GM23338 (cell line): ENCODE results near the gene CRAMP1. TPM values are rescaled to one million over a fixed set of nuclear protein-coding genes. Genes with fewer than 3 reads are reported as not detected.

Experiments used
- ATAC-seq: fragments of 200-7000 bp; cut with Tn5 transposase; 3 replicates; pipeline ENCODE4 v1.9.1; 2020
- DNase-seq: peaks from one replicate; pipeline ENCODE4 v3.0.0-alpha.2; 2015; ENCODE audit warnings: low spot score
- H2AFZ ChIP-seq: fragments of 200-600 bp; sonication (generic); 2 replicates; pipeline ENCODE4 v1.8.0; 2016; ENCODE audit warnings: antibody characterized with exemption, mild to moderate bottlenecking, moderate library complexity
- H3F3A ChIP-seq: fragments of 200-600 bp; sonication (generic); replicated peaks from 2 replicates; pipeline ENCODE4 v1.8.0; 2017; ENCODE audit warnings: antibody characterized with exemption, mixed run types, low read depth
- H3K27ac ChIP-seq: fragments of 200-600 bp; sonication (generic); 2 replicates; pipeline ENCODE4 v1.6.1; 2016; ENCODE audit warnings: low read depth
- H3K27me3 ChIP-seq: fragments of 200-600 bp; sonication (generic); 2 replicates; pipeline ENCODE4 v1.8.0; 2016; ENCODE audit warnings: mild to moderate bottlenecking, mixed run types, moderate library complexity; ENCODE audit not compliant: insufficient read depth
- H3K36me3 ChIP-seq: fragments of 200-600 bp; sonication (generic); 2 replicates; pipeline ENCODE4 v1.8.0; 2016; ENCODE audit warnings: mild to moderate bottlenecking; ENCODE audit not compliant: insufficient read depth
- H3K4me1 ChIP-seq: fragments of 200-600 bp; sonication (generic); 2 replicates; pipeline ENCODE4 v1.8.0; 2016; ENCODE audit warnings: mild to moderate bottlenecking, moderate library complexity; ENCODE audit not compliant: insufficient read depth
- H3K4me2 ChIP-seq: fragments of 200-600 bp; sonication (generic); 2 replicates; pipeline ENCODE4 v1.7.1; 2017; ENCODE audit warnings: mixed run types
- H3K4me3 ChIP-seq: fragments of 200-600 bp; sonication (generic); 2 replicates; pipeline ENCODE4 v1.6.1; 2016; ENCODE audit warnings: mixed run types
- H3K79me2 ChIP-seq: fragments of 200-600 bp; sonication (generic); replicated peaks from 2 replicates; pipeline ENCODE4 v1.8.0; 2017; ENCODE audit warnings: mild to moderate bottlenecking; ENCODE audit not compliant: insufficient read depth
- H3K9me2 ChIP-seq: fragments of 200-600 bp; sonication (generic); 2 replicates; pipeline ENCODE4 v1.8.0; 2017; ENCODE audit not compliant: insufficient read depth
- H4K20me1 ChIP-seq: fragments of 200-600 bp; sonication (generic); replicated peaks from 2 replicates; pipeline ENCODE4 v1.8.0; 2017; ENCODE audit warnings: mild to moderate bottlenecking; ENCODE audit not compliant: insufficient read depth
- H3K27ac Mint-ChIP-seq: 2 replicates; pipeline ENCODE4 v1.8.0; 2020; ENCODE audit warnings: inconsistent platforms, mild to moderate bottlenecking, moderate library complexity, mixed read lengths
- H3K27me3 Mint-ChIP-seq: 3 replicates; pipeline ENCODE4 v1.8.0; 2022; ENCODE audit warnings: low read depth, mild to moderate bottlenecking, moderate library complexity, mixed read lengths, inconsistent platforms; ENCODE audit not compliant: insufficient read depth, poor library complexity
- H3K36me3 Mint-ChIP-seq: 3 replicates; pipeline ENCODE4 v1.8.0; 2021; ENCODE audit warnings: low read depth, mild to moderate bottlenecking, inconsistent platforms, moderate library complexity, mixed read lengths
- H3K4me1 Mint-ChIP-seq: 3 replicates; pipeline ENCODE4 v1.8.0; 2020; ENCODE audit warnings: mild to moderate bottlenecking, inconsistent platforms, mixed read lengths
- H3K4me3 Mint-ChIP-seq: 3 replicates; pipeline ENCODE4 v1.8.0; 2021; ENCODE audit warnings: moderate library complexity, mild to moderate bottlenecking, inconsistent platforms, mixed read lengths
- H3K9me3 Mint-ChIP-seq: 3 replicates; pipeline ENCODE4 v1.8.0; 2020; ENCODE audit warnings: moderate library complexity, mild to moderate bottlenecking, inconsistent platforms, mixed read lengths
- CREB1 ChIP-seq: fragments of 250-450 bp; sonication (Bioruptor Pico); IDR thresholded peaks from 2 replicates; pipeline ENCODE4 v1.5.0; 2020; ENCODE audit warnings: low read depth, mild to moderate bottlenecking, moderate library complexity
- EZH2 ChIP-seq: fragments of 200-600 bp; sonication (generic); IDR thresholded peaks from one replicate; pipeline ENCODE4 v1.8.0; 2017; ENCODE audit warnings: antibody characterized with exemption, mild to moderate bottlenecking, low read depth; ENCODE audit not compliant: unreplicated experiment
- EZH2phosphoT487 ChIP-seq: fragments of 200-600 bp; sonication (generic); IDR thresholded peaks from one replicate; pipeline ENCODE4 v1.8.1; 2018; ENCODE audit warnings: antibody characterized with exemption; ENCODE audit not compliant: unreplicated experiment
- JUNB ChIP-seq: IDR thresholded peaks from one replicate; pipeline ENCODE4 v1.6.1; 2016; ENCODE audit warnings: antibody characterized with exemption; ENCODE audit not compliant: unreplicated experiment
- POLR2AphosphoS5 ChIP-seq: IDR thresholded peaks from 2 replicates; pipeline ENCODE4 v1.6.1; 2016; ENCODE audit warnings: antibody characterized with exemption, low read depth
- STAT1 ChIP-seq: IDR thresholded peaks from one replicate; pipeline ENCODE4 v1.6.1; 2016; ENCODE audit warnings: antibody characterized with exemption; ENCODE audit not compliant: unreplicated experiment
- polyA plus RNA-seq: library from polyadenylated mRNA; unstranded; fragments of >200 nt; fragmentation: Nextera tagmentation; extraction: Ambion mirVana; gene quantifications from 2 replicates; pipeline ENCODE4 v1.2.1, GENCODE V29; 2016
- total RNA-seq: library from RNA; depleted of rRNA; stranded (reverse); fragments of >200 nt; shearing (Covaris generic); gene quantifications from 2 replicates; pipeline ENCODE4 v1.2.3, GENCODE V29; 2014
- TF ChIP-seq, protein P1 (sequence below): fragments of 250-450 bp; sonication (Bioruptor Pico); IDR thresholded peaks from 2 replicates; pipeline ENCODE4 v1.5.0; 2020; ENCODE audit warnings: mild to moderate bottlenecking, moderate library complexity

Gene CRAMP1
- total and polyA plus RNA-seq, 2 experiments from 2014 or later = 3.4 to 16.7 TPM

GRCh38 chr16:1691956-1692355 is 79.8 kb downstream of the CRAMP1 start:
- TF ChIP-seq, protein P1, sequence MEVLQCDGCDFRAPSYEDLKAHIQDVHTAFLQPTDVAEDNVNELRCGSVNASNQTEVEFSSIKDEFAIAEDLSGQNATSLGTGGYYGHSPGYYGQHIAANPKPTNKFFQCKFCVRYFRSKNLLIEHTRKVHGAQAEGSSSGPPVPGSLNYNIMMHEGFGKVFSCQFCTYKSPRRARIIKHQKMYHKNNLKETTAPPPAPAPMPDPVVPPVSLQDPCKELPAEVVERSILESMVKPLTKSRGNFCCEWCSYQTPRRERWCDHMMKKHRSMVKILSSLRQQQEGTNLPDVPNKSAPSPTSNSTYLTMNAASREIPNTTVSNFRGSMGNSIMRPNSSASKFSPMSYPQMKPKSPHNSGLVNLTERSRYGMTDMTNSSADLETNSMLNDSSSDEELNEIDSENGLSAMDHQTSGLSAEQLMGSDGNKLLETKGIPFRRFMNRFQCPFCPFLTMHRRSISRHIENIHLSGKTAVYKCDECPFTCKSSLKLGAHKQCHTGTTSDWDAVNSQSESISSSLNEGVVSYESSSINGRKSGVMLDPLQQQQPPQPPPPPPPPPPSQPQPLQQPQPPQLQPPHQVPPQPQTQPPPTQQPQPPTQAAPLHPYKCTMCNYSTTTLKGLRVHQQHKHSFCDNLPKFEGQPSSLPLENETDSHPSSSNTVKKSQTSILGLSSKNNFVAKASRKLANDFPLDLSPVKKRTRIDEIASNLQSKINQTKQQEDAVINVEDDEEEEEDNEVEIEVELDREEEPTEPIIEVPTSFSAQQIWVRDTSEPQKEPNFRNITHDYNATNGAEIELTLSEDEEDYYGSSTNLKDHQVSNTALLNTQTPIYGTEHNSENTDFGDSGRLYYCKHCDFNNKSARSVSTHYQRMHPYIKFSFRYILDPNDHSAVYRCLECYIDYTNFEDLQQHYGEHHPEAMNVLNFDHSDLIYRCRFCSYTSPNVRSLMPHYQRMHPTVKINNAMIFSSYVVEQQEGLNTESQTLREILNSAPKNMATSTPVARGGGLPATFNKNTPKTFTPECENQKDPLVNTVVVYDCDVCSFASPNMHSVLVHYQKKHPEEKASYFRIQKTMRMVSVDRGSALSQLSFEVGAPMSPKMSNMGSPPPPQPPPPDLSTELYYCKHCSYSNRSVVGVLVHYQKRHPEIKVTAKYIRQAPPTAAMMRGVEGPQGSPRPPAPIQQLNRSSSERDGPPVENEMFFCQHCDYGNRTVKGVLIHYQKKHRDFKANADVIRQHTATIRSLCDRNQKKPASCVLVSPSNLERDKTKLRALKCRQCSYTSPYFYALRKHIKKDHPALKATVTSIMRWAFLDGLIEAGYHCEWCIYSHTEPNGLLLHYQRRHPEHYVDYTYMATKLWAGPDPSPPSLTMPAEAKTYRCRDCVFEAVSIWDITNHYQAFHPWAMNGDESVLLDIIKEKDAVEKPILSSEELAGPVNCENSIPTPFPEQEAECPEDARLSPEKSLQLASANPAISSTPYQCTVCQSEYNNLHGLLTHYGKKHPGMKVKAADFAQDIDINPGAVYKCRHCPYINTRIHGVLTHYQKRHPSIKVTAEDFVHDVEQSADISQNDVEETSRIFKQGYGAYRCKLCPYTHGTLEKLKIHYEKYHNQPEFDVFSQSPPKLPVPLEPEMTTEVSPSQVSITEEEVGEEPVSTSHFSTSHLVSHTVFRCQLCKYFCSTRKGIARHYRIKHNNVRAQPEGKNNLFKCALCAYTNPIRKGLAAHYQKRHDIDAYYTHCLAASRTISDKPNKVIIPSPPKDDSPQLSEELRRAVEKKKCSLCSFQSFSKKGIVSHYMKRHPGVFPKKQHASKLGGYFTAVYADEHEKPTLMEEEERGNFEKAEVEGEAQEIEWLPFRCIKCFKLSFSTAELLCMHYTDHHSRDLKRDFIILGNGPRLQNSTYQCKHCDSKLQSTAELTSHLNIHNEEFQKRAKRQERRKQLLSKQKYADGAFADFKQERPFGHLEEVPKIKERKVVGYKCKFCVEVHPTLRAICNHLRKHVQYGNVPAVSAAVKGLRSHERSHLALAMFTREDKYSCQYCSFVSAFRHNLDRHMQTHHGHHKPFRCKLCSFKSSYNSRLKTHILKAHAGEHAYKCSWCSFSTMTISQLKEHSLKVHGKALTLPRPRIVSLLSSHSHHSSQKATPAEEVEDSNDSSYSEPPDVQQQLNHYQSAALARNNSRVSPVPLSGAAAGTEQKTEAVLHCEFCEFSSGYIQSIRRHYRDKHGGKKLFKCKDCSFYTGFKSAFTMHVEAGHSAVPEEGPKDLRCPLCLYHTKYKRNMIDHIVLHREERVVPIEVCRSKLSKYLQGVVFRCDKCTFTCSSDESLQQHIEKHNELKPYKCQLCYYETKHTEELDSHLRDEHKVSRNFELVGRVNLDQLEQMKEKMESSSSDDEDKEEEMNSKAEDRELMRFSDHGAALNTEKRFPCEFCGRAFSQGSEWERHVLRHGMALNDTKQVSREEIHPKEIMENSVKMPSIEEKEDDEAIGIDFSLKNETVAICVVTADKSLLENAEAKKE (CRISPR knock-in tag) = no peak
- no peak for TF ChIP-seq POLR2AphosphoS5
- ATAC-seq (no peak), DNase-seq (no peak)
- H3K27ac Mint-ChIP-seq = no peak overlapping the region; the same call in 1 of the 2 replicates
- Histone ChIP-seq H3K9me2 (no peaks in the 10 kb centered on the region), H3K4me3 (no peak overlapping the region), H3K27ac (no peak overlapping the region), H3K79me2 (peaks cover 90% of the 10 kb centered on the region), H3K4me2 (no peak overlapping the region), H3K36me3 (peaks cover 79% of the 10 kb centered on the region), H2AFZ (no peak overlapping the region), H3K4me1 (no peaks in the 10 kb centered on the region), H4K20me1 (peaks cover 76% of the 10 kb centered on the region), H3K27me3 (no peaks in the 10 kb centered on the region), H3F3A (no peaks in the 10 kb centered on the region; the same call in 1 of the 2 replicates)
- H3K36me3 Mint-ChIP-seq = peaks cover 92% of the 10 kb centered on the region
- H3K27me3 Mint-ChIP-seq = peaks cover 6% of the 10 kb centered on the region
- H3K4me3 Mint-ChIP-seq = no peak overlapping the region
- H3K4me1 Mint-ChIP-seq = no peaks in the 10 kb centered on the region
- H3K9me3 Mint-ChIP-seq = no peaks in the 10 kb centered on the region

- H3K27ac Mint-ChIP-seq = no peak overlapping the region
- Histone ChIP-seq H3K4me3 (no peak overlapping the region), H3K9me2 (no peaks in the 10 kb centered on the region), H3K4me2 (no peak overlapping the region), H3K27me3 (no peaks in the 10 kb centered on the region), H4K20me1 (peaks cover 71% of the 10 kb centered on the region), H3K79me2 (peaks cover 47% of the 10 kb centered on the region), H3F3A (peaks cover 5% of the 10 kb centered on the region; the same call in 1 of the 2 replicates), H3K36me3 (peaks cover 72% of the 10 kb centered on the region), H3K27ac (no peak overlapping the region), H3K4me1 (no peaks in the 10 kb centered on the region), H2AFZ (no peak overlapping the region)
- H3K27me3 Mint-ChIP-seq = peaks cover 6% of the 10 kb centered on the region
- H3K4me1 Mint-ChIP-seq = no peaks in the 10 kb centered on the region
- no peaks in the 10 kb centered on the region for H3K9me3 Mint-ChIP-seq
- H3K4me3 Mint-ChIP-seq = no peak overlapping the region
- peaks cover 99% of the 10 kb centered on the region for H3K36me3 Mint-ChIP-seq
- ATAC-seq (no peak), DNase-seq (no peak)
- TF ChIP-seq STAT1 (no peak), POLR2AphosphoS5 (no peak), CREB1 (CRISPR knock-in tag) (no peak), EZH2 (no peak), EZH2phosphoT487 (no peak), JUNB (no peak)
- TF ChIP-seq, protein P1 (CRISPR knock-in tag) = no peak
These were observed 84.7 kb downstream of the CRAMP1 start for GRCh38 chr16:1696863-1697262.
